HepG2 (cell line): ENCODE data around the gene PALM3. TPM values are rescaled to one million over a fixed set of nuclear protein-coding genes. Genes with fewer than 3 reads are reported as not detected.

Experiments used
- ARNT2 ChIP-seq: sonication (generic); formaldehyde crosslinking; IDR thresholded peaks from 2 replicates; pipeline ENCODE4 v1.8.0; 2022; ENCODE audit warnings: mild to moderate bottlenecking, low read depth, missing genetic modification reagents, moderate library complexity
- CTCF ChIP-seq: sonication (generic); formaldehyde crosslinking; IDR thresholded peaks from 2 replicates; pipeline ENCODE4 v1.5.0; 2020; ENCODE audit warnings: mild to moderate bottlenecking, missing genetic modification reagents, moderate library complexity
- DMTF1 ChIP-seq: sonication (generic); formaldehyde crosslinking; IDR thresholded peaks from 2 replicates; pipeline ENCODE4 v1.4.0; 2020; ENCODE audit warnings: mild to moderate bottlenecking, missing genetic modification reagents
- HBP1 ChIP-seq: IDR thresholded peaks from 2 replicates; pipeline ENCODE4 v1.6.1; 2016; ENCODE audit warnings: low read depth, control low read depth
- ZBTB10 ChIP-seq: sonication (generic); formaldehyde crosslinking; IDR thresholded peaks from 2 replicates; pipeline ENCODE4 v1.4.0; 2020; ENCODE audit warnings: missing genetic modification reagents, borderline replicate concordance
- ZNF318 ChIP-seq: sonication (generic); formaldehyde crosslinking; IDR thresholded peaks from 2 replicates; pipeline ENCODE4 v1.4.0; 2020; ENCODE audit warnings: mild to moderate bottlenecking, missing genetic modification reagents
- ZNF468 ChIP-seq: sonication (generic); formaldehyde crosslinking; IDR thresholded peaks from 2 replicates; pipeline ENCODE4 v1.8.0; 2022; ENCODE audit warnings: mild to moderate bottlenecking, moderate library complexity, missing genetic modification reagents
- ZNF691 ChIP-seq: sonication (generic); formaldehyde crosslinking; IDR thresholded peaks from 2 replicates; pipeline ENCODE4 v1.4.0; 2020; ENCODE audit warnings: missing genetic modification reagents, low read depth, mild to moderate bottlenecking, borderline replicate concordance
- polyA plus RNA-seq, 8 experiments: library from polyadenylated mRNA; depleted of rRNA in 3 of 8; stranded (reverse) in 7 of 8; unstranded in 1 of 8; fragments of >200 nt; fragmentation: Illumina TruSeq in 4 of 8; extraction: Trizol in 4 of 8; gene quantifications; 2 replicates each; pipeline versions ENCODE4 v1.2.1 to v1.2.3, GENCODE V29; 2011 to 2016; ENCODE audit warnings: low read depth in 4 of 8, missing spikeins in 1 of 8, mixed read lengths in 1 of 8; ENCODE audit not compliant: insufficient read depth in 1 of 8
- total RNA-seq, 5 experiments: library from RNA; depleted of rRNA; stranded (reverse); fragments of >200 nt; fragmentation: Illumina TruSeq; extraction: Trizol; gene quantifications; 2 replicates each; pipeline ENCODE4 v1.2.3, GENCODE V29; 2016; ENCODE audit warnings: low read depth in 1 of 5

Gene PALM3
- total and polyA plus RNA-seq, 2 of the 13 experiments (the other 11 are each of a cell fraction or from before 2014, with no cell fraction given) = 0.79 to 2.4 TPM

GRCh38 chr19:14080887-14081796 lies 19.3 kb upstream of the PALM3 start (continued):
- TF ChIP-seq ZBTB10 (CRISPR knock-in tag) (no peak), ZNF468 (CRISPR knock-in tag) (no peak), CTCF (CRISPR knock-in tag) (no peak), DMTF1 (no peak), ZNF318 (CRISPR knock-in tag) (no peak), ARNT2 (0 out of 2 replicates have a peak, but pooled peaks have one; percentile 43), ZNF691 (CRISPR knock-in tag) (0 out of 2 replicates have a peak, but pooled peaks have one; percentile 18), HBP1 (CRISPR knock-in tag) (no peak)
